ENCODE results near the gene EPHA8. TPM values are rescaled to one million over a fixed set of nuclear protein-coding genes. Genes with fewer than 3 reads are reported as not detected.

Gene EPHA8
- total and polyA plus RNA-seq, 2 experiments from 2014 or later = not detected

GRCh38 chr1:22636927-22637326 lies 73.6 kb downstream of the EPHA8 start:
- no peaks in the 10 kb centered on the region for H3K9me3 ChIP-seq (ENCODE audit: low read depth)
- H3K79me2 ChIP-seq (ENCODE audit: insufficient read depth) = no peaks in the 10 kb centered on the region
- no peak overlapping the region for H3K4me3 ChIP-seq
- H3K4me2 ChIP-seq (ENCODE audit: unreplicated experiment) = no peak overlapping the region
- H3K27ac ChIP-seq = no peak overlapping the region
- no peaks in the 10 kb centered on the region for H3K4me1 ChIP-seq (ENCODE audit: insufficient read depth)
- H2AFZ ChIP-seq = no peak overlapping the region
- in situ Hi-C loops (cut with MboI) = no loop called here
- H3K36me3 ChIP-seq (ENCODE audit: low read depth) = no peaks in the 10 kb centered on the region
- no peaks in the 10 kb centered on the region for H4K20me1 ChIP-seq (ENCODE audit: insufficient read depth)
- no peaks in the 10 kb centered on the region for H3F3A ChIP-seq (ENCODE audit: insufficient read depth)
- no peaks in the 10 kb centered on the region for H3K9me2 ChIP-seq (ENCODE audit: insufficient read depth)
- peaks cover 27% of the 10 kb centered on the region for H3K27me3 ChIP-seq (replicated peaks; ENCODE audit: insufficient read depth)
- no peak for TF ChIP-seq EZH2 (IDR thresholded peaks at IDR 0.05; ENCODE audit: insufficient read depth, poor library complexity, severe bottlenecking)
- no peak for TF ChIP-seq EZH2phosphoT487 (IDR thresholded peaks at IDR 0.05; ENCODE audit: insufficient read depth, low read depth)
- 72 to 78% methylated on average over 6 of the region's 6 CpGs for WGBS, 2 experiments (ENCODE audit: low coverage in 1 of 2, low lambda C conversion rate in 2 of 2, missing lambda C conversion rate in 2 of 2)
- DNase-seq = no peak
- no peak overlapping the region for H3K9ac ChIP-seq

GRCh38 chr1:22637907-22638445 lies 74.7 kb downstream of the EPHA8 start:
- Histone ChIP-seq H3K36me3 (ENCODE audit: low read depth) (no peaks in the 10 kb centered on the region), H3F3A (ENCODE audit: insufficient read depth) (no peaks in the 10 kb centered on the region), H3K9me2 (ENCODE audit: insufficient read depth) (no peaks in the 10 kb centered on the region), H3K79me2 (ENCODE audit: insufficient read depth) (no peaks in the 10 kb centered on the region), H3K27me3 (replicated peaks; ENCODE audit: insufficient read depth) (peaks cover 26% of the 10 kb centered on the region), H4K20me1 (ENCODE audit: insufficient read depth) (no peaks in the 10 kb centered on the region), H3K9ac (no peak overlapping the region), H3K4me1 (ENCODE audit: insufficient read depth) (no peaks in the 10 kb centered on the region), H3K4me3 (no peak overlapping the region), H2AFZ (no peak overlapping the region), H3K9me3 (ENCODE audit: low read depth) (no peaks in the 10 kb centered on the region), H3K27ac (no peak overlapping the region), H3K4me2 (ENCODE audit: unreplicated experiment) (no peak overlapping the region)
- TF ChIP-seq EZH2phosphoT487 (IDR thresholded peaks at IDR 0.05; ENCODE audit: insufficient read depth, low read depth) = no peak
- TF ChIP-seq EZH2 (IDR thresholded peaks at IDR 0.05; ENCODE audit: insufficient read depth, poor library complexity, severe bottlenecking) = no peak
- DNase-seq = no peak
- WGBS, 2 experiments (ENCODE audit: low coverage in 1 of 2, low lambda C conversion rate in 2 of 2, missing lambda C conversion rate in 2 of 2) = 45 to 49% methylated on average over 3 of the region's 3 CpGs
- in situ Hi-C loops (cut with MboI) = no loop called here

- Histone ChIP-seq H3K27ac (no peak overlapping the region), H3K9me2 (ENCODE audit: insufficient read depth) (no peaks in the 10 kb centered on the region), H3K4me1 (ENCODE audit: insufficient read depth) (no peaks in the 10 kb centered on the region), H3K4me3 (no peak overlapping the region), H3K27me3 (replicated peaks; ENCODE audit: insufficient read depth) (peaks cover 22% of the 10 kb centered on the region), H3F3A (ENCODE audit: insufficient read depth) (no peaks in the 10 kb centered on the region), H3K79me2 (ENCODE audit: insufficient read depth) (no peaks in the 10 kb centered on the region), H4K20me1 (ENCODE audit: insufficient read depth) (no peaks in the 10 kb centered on the region), H3K9me3 (ENCODE audit: low read depth) (no peaks in the 10 kb centered on the region), H2AFZ (no peak overlapping the region), H3K4me2 (ENCODE audit: unreplicated experiment) (no peak overlapping the region), H3K36me3 (ENCODE audit: low read depth) (no peaks in the 10 kb centered on the region), H3K9ac (no peak overlapping the region)
- TF ChIP-seq EZH2phosphoT487 (IDR thresholded peaks at IDR 0.05; ENCODE audit: insufficient read depth, low read depth) (no peak), EZH2 (IDR thresholded peaks at IDR 0.05; ENCODE audit: insufficient read depth, poor library complexity, severe bottlenecking) (no peak)
- in situ Hi-C loops (cut with MboI) = no loop called here
- no peak for DNase-seq
- WGBS, 2 experiments (ENCODE audit: low coverage in 1 of 2, low lambda C conversion rate in 2 of 2, missing lambda C conversion rate in 2 of 2) = 78 to 81% methylated on average over 23 of the region's 23 CpGs
These were observed 75.4 kb downstream of the EPHA8 start for GRCh38 chr1:22638476-22639234.

GRCh38 chr1:22639286-22639685 lies 76.0 kb downstream of the EPHA8 start:
- Histone ChIP-seq H3K9ac (no peak overlapping the region), H3K4me3 (no peak overlapping the region), H4K20me1 (ENCODE audit: insufficient read depth) (no peaks in the 10 kb centered on the region), H3F3A (ENCODE audit: insufficient read depth) (no peaks in the 10 kb centered on the region), H3K9me3 (ENCODE audit: low read depth) (no peaks in the 10 kb centered on the region), H3K27ac (no peak overlapping the region), H3K27me3 (replicated peaks; ENCODE audit: insufficient read depth) (peaks cover 18% of the 10 kb centered on the region), H3K4me1 (ENCODE audit: insufficient read depth) (no peaks in the 10 kb centered on the region), H3K36me3 (ENCODE audit: low read depth) (no peaks in the 10 kb centered on the region), H3K79me2 (ENCODE audit: insufficient read depth) (no peaks in the 10 kb centered on the region), H3K4me2 (ENCODE audit: unreplicated experiment) (no peak overlapping the region), H3K9me2 (ENCODE audit: insufficient read depth) (no peaks in the 10 kb centered on the region), H2AFZ (no peak overlapping the region)
- in situ Hi-C loops (cut with MboI) = no loop called here
- peak; percentile 57 for DNase-seq
- no peak for TF ChIP-seq EZH2phosphoT487 (IDR thresholded peaks at IDR 0.05; ENCODE audit: insufficient read depth, low read depth)
- TF ChIP-seq EZH2 (IDR thresholded peaks at IDR 0.05; ENCODE audit: insufficient read depth, poor library complexity, severe bottlenecking) = no peak
- 48 to 54% methylated on average over 8 of the region's 8 CpGs for WGBS, 2 experiments (ENCODE audit: low coverage in 1 of 2, low lambda C conversion rate in 2 of 2, missing lambda C conversion rate in 2 of 2)

All from GM23248 (cell line).